Stimulated activated CD8-positive, alpha-beta memory T cell treated with anti-CD3 and anti-CD28 coated beads, Interleukin-7, amount 100 ng/mL, for 4 hours (primary cell): ENCODE measurements around the gene EPHA3.

Experiments used
- DNase-seq, 2 donors: peaks; one replicate each; pipeline ENCODE4 v3.0.0-alpha.2; 2020; ENCODE audit warnings: low read depth in 2 of 2

Gene EPHA3

GRCh38 chr3:89362496-89362895 is 255.1 kb downstream of the EPHA3 start:
- DNase-seq, result no peak

GRCh38 chr3:89363171-89363570 is 255.8 kb downstream of the EPHA3 start:
- DNase-seq, result no peak

- DNase-seq, result no peak
Observed at GRCh38 chr3:89364314-89364713, 256.9 kb downstream of the EPHA3 start.

GRCh38 chr3:89367166-89367565 is 259.7 kb downstream of the EPHA3 start:
- DNase-seq, result no peak

GRCh38 chr3:89368846-89369245 is 261.4 kb downstream of the EPHA3 start:
- DNase-seq, result no peak

GRCh38 chr3:89372456-89372855 is 265.0 kb downstream of the EPHA3 start:
- DNase-seq, result no peak

GRCh38 chr3:89373434-89373833 is 266.0 kb downstream of the EPHA3 start:
- no peak for DNase-seq

- no peak for DNase-seq
Observed at GRCh38 chr3:89375451-89375850, 268.0 kb downstream of the EPHA3 start.

- DNase-seq, result no peak
Observed at GRCh38 chr3:89380016-89380415, 272.6 kb downstream of the EPHA3 start.

GRCh38 chr3:89392991-89393390 is 285.6 kb downstream of the EPHA3 start:
- DNase-seq, result no peak

- no peak for DNase-seq
Observed at GRCh38 chr3:89395456-89395855, 288.0 kb downstream of the EPHA3 start.

- no peak for DNase-seq
Observed at GRCh38 chr3:89395996-89396395, 288.6 kb downstream of the EPHA3 start.

GRCh38 chr3:89402051-89402450 is 294.6 kb downstream of the EPHA3 start:
- DNase-seq, result no peak

- DNase-seq, result no peak
Observed at GRCh38 chr3:89405176-89405575, 297.8 kb downstream of the EPHA3 start.

- DNase-seq, result no peak
Observed at GRCh38 chr3:89405593-89405992, 298.2 kb downstream of the EPHA3 start.

GRCh38 chr3:89411201-89411600 is 303.8 kb downstream of the EPHA3 start:
- no peak for DNase-seq

- DNase-seq, result no peak
Observed at GRCh38 chr3:89414270-89414669, 306.8 kb downstream of the EPHA3 start.

- no peak for DNase-seq
Observed at GRCh38 chr3:89419647-89420241, 312.3 kb downstream of the EPHA3 start.

- no peak for DNase-seq
Observed at GRCh38 chr3:89426060-89426459, 318.6 kb downstream of the EPHA3 start.

- DNase-seq, result no peak
Observed at GRCh38 chr3:89434621-89435380, 327.4 kb downstream of the EPHA3 start.

GRCh38 chr3:89436846-89437245 is 329.4 kb downstream of the EPHA3 start:
- DNase-seq, result no peak

GRCh38 chr3:89440386-89440785 is 333.0 kb downstream of the EPHA3 start:
- no peak for DNase-seq

GRCh38 chr3:89441141-89441540 is 333.7 kb downstream of the EPHA3 start:
- DNase-seq, result no peak

- DNase-seq, result no peak
Observed at GRCh38 chr3:89446593-89446992, 339.2 kb downstream of the EPHA3 start.
